ENCODE results near the gene ZEB2.

Gene ZEB2

DNA sequence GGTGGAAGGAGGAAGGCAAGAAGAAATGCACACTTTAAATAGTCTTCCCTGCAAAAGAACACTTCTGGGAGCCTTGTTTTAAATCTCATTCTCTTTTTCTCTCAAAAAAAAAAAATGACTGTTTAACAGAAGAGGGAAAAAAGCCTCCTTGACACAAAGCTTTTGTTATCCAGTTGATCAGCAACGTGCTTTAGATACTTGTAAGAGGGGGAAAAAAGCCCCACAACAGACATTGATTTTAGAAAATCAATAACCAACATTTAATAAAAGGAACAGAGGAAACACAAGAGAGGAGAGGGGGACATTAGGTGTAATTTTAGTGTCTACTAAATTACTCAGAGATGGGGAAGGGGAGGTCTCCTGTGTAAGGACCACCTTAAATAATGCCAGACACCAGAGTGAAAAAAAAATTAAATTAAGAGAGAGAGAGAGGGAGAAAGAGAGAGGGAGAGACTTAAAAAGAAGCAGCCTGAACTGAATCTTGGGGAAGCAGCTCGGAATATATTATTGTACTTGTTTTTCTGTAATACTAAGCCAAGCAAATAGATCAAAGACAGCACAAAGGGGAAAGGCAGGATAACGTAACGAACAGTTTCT lies 4.7 kb downstream of the ZEB2 start:
- Histone ChIP-seq H3K4me1 (ENCODE audit: low read depth, poor library complexity, severe bottlenecking) (peaks cover 23% of the 10 kb centered on the region), H3K9ac (peak overlapping the region; percentile 80; the same call in 1 of the 2 replicates), H3K36me3 (ENCODE audit: insufficient read depth) (no peaks in the 10 kb centered on the region), H3K27ac (no peak overlapping the region), H3K27me3 (ENCODE audit: insufficient read depth, low read depth) (no peaks in the 10 kb centered on the region), H2AFZ (ENCODE audit: low read depth) (no peak overlapping the region), H3K4me3 (IDR thresholded peaks at IDR 0.05; ENCODE audit: insufficient read depth, low read depth, low read length) (no peak overlapping the region), H3K79me2 (ENCODE audit: insufficient read depth, low read depth) (no peaks in the 10 kb centered on the region), H3K4me2 (peak overlapping the region; percentile 48), H4K20me1 (ENCODE audit: insufficient read depth) (no peaks in the 10 kb centered on the region)
- TF ChIP-seq, protein P1, sequence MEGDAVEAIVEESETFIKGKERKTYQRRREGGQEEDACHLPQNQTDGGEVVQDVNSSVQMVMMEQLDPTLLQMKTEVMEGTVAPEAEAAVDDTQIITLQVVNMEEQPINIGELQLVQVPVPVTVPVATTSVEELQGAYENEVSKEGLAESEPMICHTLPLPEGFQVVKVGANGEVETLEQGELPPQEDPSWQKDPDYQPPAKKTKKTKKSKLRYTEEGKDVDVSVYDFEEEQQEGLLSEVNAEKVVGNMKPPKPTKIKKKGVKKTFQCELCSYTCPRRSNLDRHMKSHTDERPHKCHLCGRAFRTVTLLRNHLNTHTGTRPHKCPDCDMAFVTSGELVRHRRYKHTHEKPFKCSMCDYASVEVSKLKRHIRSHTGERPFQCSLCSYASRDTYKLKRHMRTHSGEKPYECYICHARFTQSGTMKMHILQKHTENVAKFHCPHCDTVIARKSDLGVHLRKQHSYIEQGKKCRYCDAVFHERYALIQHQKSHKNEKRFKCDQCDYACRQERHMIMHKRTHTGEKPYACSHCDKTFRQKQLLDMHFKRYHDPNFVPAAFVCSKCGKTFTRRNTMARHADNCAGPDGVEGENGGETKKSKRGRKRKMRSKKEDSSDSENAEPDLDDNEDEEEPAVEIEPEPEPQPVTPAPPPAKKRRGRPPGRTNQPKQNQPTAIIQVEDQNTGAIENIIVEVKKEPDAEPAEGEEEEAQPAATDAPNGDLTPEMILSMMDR (conservative IDR thresholded peaks at IDR 0.05; ENCODE audit: low read depth, low read length), result no peak

DNA sequence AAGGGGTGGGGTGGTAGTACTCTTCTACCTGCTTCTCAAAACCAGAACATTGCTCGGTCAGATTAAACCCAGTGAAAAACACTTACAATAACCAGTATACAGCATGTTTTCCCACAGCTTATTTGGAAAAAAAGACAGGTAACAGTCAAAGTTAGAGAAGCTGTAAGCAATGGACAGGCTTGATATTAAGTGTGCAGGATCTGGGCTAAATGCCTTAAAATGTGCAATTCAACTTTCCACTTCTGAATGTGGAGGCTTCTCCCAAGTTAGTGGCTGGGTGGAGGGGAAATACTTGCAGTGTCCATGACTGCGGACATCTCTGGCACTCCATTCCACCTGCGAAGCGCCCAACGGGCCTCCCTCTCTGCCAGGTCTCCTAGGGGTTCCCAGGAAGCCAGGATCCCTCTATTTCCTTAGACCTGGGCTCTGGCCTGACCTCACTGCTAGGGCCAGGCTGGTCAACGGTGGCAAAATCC lies 5.3 kb downstream of the ZEB2 start:
- H3K4me2 ChIP-seq, result no peak overlapping the region
- TF ChIP-seq, protein P1 (conservative IDR thresholded peaks at IDR 0.05; ENCODE audit: low read depth, low read length), result no peak
- no peak overlapping the region for H3K9ac ChIP-seq
- H3K4me3 ChIP-seq (IDR thresholded peaks at IDR 0.05; ENCODE audit: insufficient read depth, low read depth, low read length), result no peak overlapping the region
- no peaks in the 10 kb centered on the region for H3K79me2 ChIP-seq (ENCODE audit: insufficient read depth, low read depth)
- no peaks in the 10 kb centered on the region for H4K20me1 ChIP-seq (ENCODE audit: insufficient read depth)
- no peak overlapping the region for H3K27ac ChIP-seq
- no peaks in the 10 kb centered on the region for H3K27me3 ChIP-seq (ENCODE audit: insufficient read depth, low read depth)
- no peak overlapping the region for H2AFZ ChIP-seq (ENCODE audit: low read depth)
- no peaks in the 10 kb centered on the region for H3K36me3 ChIP-seq (ENCODE audit: insufficient read depth)
- H3K4me1 ChIP-seq (ENCODE audit: low read depth, poor library complexity, severe bottlenecking), result peaks cover 22% of the 10 kb centered on the region

DNA sequence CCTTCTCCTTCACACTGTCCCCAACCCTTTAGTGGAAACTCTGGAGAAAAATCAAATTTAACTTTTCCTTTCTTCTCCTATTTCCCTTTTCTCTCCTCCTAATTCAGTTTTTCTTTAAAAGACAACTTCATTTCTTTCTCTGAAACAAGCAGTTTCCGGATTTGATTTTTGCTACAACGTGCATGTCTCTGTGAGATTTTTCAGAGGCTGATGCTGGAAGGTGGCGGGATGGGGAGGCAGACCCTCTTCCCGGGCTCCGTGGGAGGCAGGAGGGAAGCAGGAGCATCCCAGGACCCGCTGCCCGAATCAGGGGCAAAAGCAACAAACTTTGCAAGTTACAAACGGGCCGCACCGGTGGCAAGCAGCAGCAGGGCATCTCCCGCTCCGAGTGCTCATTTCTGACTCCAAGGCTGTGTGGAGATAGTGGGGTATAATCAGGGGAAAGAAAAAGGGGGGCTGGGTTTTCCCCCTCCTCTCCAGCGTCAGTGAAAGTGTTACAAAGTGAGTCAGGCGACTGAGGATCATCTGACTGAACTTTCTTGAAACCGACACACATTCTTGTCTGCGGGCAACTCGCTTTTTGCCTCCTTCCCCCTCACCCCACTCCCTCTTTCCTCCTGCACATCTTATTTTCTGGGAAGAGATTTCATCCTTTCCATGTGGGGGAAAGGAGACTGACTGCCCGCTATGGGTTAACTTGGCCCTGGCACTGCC lies 6.4 kb downstream of the ZEB2 start:
- Histone ChIP-seq H3K4me3 (IDR thresholded peaks at IDR 0.05; ENCODE audit: insufficient read depth, low read depth, low read length) (no peak overlapping the region), H4K20me1 (ENCODE audit: insufficient read depth) (no peaks in the 10 kb centered on the region), H3K27me3 (ENCODE audit: insufficient read depth, low read depth) (no peaks in the 10 kb centered on the region), H3K36me3 (ENCODE audit: insufficient read depth) (no peaks in the 10 kb centered on the region), H3K4me1 (ENCODE audit: low read depth, poor library complexity, severe bottlenecking) (peaks cover 11% of the 10 kb centered on the region), H3K79me2 (ENCODE audit: insufficient read depth, low read depth) (no peaks in the 10 kb centered on the region), H2AFZ (ENCODE audit: low read depth) (no peak overlapping the region), H3K4me2 (no peak overlapping the region), H3K27ac (no peak overlapping the region), H3K9ac (no peak overlapping the region)
- TF ChIP-seq, protein P1 (conservative IDR thresholded peaks at IDR 0.05; ENCODE audit: low read depth, low read length), result no peak

DNA sequence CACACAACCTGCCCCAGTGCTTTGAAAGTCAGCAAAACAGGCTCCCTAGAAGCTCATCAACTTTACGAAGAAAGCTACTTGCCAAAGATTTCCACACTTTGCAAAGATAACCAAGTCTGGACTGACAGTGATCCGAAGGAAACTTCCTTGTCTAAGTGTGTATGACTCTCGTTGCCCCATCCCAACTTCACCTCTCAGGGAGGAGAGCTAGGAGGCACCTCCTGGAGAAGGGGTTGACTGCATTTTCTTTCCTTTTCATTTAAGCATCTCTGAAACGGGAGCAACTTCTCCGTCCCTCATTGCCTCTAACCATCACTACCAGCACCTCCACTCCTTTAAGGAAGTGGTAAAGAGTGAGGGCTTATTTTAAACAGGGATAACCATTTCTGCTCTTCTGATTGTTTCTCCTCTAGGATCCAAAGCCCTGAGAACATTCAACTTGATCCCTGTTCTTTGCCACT lies 7.0 kb downstream of the ZEB2 start:
- Histone ChIP-seq H2AFZ (ENCODE audit: low read depth) (no peak overlapping the region), H3K4me1 (ENCODE audit: low read depth, poor library complexity, severe bottlenecking) (peaks cover 5% of the 10 kb centered on the region), H3K79me2 (ENCODE audit: insufficient read depth, low read depth) (no peaks in the 10 kb centered on the region), H3K27ac (no peak overlapping the region), H4K20me1 (ENCODE audit: insufficient read depth) (no peaks in the 10 kb centered on the region), H3K9ac (no peak overlapping the region), H3K4me2 (no peak overlapping the region), H3K27me3 (ENCODE audit: insufficient read depth, low read depth) (no peaks in the 10 kb centered on the region), H3K4me3 (IDR thresholded peaks at IDR 0.05; ENCODE audit: insufficient read depth, low read depth, low read length) (no peak overlapping the region), H3K36me3 (ENCODE audit: insufficient read depth) (no peaks in the 10 kb centered on the region)
- TF ChIP-seq, protein P1 (conservative IDR thresholded peaks at IDR 0.05; ENCODE audit: low read depth, low read length), result no peak

Data from KMS-11 (cell line).